Fibroblast of lung (primary cell): ENCODE measurements around the gene PDE11A.

ENCODE experiments used
- CTCF ChIP-seq, 2 donors: IDR thresholded peaks in 1 of 2; conservative IDR thresholded peaks in 1 of 2; 1 replicate in 1 of 2; 2 replicates in 1 of 2; pipeline ENCODE4 v1.5.1; 2011 to 2012; ENCODE audit warnings: low read length in 2 of 2, control low read depth in 1 of 2, inconsistent platforms in 1 of 2, low read depth in 1 of 2, mild to moderate bottlenecking in 1 of 2
- EZH2 ChIP-seq: IDR thresholded peaks from 2 replicates; pipeline ENCODE4 v1.5.1; 2012; ENCODE audit warnings: low read length, control low read depth, mild to moderate bottlenecking; ENCODE audit errors: missing control alignments

DNA sequence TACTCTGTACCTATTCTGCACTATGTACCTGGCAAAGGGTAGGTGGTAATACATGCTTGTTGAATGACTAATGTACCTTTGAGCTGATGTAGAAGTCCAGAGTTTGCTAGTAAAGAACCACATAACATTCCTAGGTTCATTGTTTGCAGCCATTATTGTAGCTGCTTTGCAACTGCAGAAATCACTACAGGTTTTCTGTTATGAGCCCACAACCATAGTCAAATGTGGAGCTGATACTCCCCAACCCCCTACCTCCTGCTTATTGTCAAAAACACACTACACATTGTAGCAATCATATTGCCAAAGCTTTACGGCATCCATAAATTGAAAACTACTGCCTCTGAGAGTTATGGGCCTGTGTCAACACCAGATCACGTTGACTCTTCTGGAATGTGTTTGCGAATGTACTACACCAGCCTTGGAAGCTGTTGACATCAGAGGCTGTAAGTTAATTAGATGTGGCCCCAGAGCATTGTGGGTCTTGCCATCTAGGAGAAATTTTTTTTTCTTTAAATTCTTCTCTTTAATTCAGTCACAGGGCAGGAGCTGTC lies 493.0 kb downstream of the PDE11A start:
- TF ChIP-seq CTCF (conservative IDR thresholded peaks at IDR 0.05 in 1 of 2, IDR thresholded peaks at IDR 0.05 in 1 of 2; ENCODE audit: low read depth in 1 of 2, low read length in 2 of 2) (no peak), EZH2 (no peak)
